NCI-H524 (cell line): ENCODE results near the gene CRIP3.
"Not testable (repeated sequence)": the region's sequence is repeated elsewhere in the genome, so short reads cannot be mapped to it uniquely, and the experiment has no call there.

Experiments used
- DNase-seq, 2 experiments: peaks; one replicate each; lab custom pipeline; 2025; lab: John Stamatoyannopoulos, UW

CRIP3 gene

DNA sequence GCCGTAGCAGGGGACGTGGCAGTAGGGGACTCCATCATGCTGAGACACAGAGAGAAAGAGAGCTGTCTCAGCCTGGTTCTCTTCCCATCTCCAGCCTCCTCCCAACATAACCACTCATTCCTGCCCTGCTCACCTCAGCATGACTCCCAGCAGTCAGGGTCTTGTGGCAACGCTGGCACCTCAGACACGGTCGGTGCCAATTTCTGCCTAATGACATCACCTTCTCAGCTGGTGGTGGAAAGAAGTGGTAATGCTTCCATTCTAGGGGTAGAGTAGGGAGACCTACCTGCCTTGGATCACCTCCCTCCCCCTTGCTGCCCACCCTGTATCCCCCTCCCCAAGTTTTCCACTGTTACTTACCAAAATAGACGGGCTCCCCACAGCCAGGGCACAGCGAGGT is 2.5 kb downstream of the CRIP3 start:
- DNase-seq, result no peak

- DNase-seq, result no peak
These were observed 3.7 kb downstream of the CRIP3 start for GRCh38 chr6:43304882-43305281.

DNA sequence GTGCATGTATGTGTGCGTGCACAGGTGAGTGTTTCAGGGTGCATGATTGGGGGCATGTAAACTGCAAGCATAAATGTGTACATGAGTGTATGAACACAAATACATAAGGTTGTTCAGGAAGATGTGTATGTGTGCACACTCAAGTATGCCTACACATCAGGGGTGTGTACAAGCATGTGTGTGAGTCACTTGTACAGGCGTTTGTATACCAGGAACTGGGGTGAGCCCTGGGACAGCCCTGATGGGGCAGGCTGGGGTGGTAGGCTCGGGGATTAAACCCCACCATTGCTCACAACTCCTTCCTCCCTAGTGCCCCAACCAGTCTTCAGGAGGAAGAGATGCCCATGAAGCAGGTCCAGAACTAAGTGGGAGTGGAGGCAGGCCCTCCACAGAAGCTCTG is 4.3 kb downstream of the CRIP3 start:
- DNase-seq, result no peak

DNA sequence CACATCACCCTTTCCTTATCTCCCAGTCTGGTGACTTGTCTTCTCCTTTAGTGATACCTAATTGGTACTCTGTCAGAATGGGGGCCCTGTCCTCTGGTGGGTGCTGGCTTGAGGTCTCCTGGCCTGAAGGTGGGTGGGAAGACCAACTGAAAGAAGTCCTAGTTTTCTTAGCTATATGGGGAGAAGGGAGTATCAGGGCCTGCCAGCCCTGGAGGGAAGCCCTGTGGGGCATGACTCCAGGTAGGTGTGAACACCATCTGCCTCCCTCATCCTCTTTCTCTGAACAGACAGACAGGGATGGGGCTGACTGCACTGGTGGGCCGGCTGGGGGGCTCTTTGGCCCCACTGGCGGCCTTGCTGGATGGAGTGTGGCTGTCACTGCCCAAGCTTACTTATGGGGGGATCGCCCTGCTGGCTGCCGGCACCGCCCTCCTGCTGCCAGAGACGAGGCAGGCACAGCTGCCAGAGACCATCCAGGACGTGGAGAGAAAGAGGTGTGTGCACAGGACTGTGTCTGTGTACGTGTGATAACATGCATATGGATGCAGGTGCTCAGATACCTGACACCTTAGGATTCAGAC is 4.8 kb downstream of the CRIP3 start:
- no peak for DNase-seq

DNA sequence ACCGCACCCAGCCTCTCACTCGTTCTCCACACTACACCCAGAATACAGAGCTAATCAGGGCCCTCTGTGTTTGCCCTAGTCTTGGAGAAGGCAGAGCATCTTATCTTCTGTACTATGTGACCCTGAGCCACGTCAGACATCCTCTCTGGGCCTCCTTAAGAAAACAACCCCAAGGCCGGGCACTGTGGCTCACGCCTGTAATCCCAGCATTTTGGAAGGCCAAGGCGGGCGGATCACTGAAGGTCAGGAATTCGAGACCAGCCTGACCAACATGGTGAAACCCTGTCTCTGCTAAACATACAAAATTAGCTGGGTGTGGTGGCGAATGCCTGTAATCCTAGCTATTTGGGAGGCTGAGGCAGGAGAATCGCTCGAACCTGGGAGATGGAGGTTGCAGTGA is 5.6 kb downstream of the CRIP3 start:
- not testable (repeated sequence) for DNase-seq

DNA sequence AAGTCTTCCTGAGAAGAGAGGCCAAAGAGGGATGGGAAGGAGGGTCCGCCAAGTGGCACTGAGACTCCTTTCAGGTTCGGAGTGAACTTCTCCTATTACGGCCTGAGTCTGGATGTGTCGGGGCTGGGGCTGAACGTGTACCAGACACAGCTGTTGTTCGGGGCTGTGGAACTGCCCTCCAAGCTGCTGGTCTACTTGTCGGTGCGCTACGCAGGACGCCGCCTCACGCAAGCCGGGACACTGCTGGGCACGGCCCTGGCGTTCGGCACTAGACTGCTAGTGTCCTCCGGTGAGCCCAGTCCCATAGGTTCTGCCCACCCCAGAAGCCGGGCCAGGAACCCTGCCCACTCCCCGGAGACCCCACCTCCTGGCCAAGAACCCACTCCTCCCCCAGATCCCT is 6.5 kb downstream of the CRIP3 start:
- no peak for DNase-seq

GRCh38 chr6:43301081-43301870 is 7.3 kb downstream of the CRIP3 start:
- DNase-seq, result no peak

GRCh38 chr6:43299338-43300293 is 9.0 kb downstream of the CRIP3 start:
- DNase-seq, result no peak

DNA sequence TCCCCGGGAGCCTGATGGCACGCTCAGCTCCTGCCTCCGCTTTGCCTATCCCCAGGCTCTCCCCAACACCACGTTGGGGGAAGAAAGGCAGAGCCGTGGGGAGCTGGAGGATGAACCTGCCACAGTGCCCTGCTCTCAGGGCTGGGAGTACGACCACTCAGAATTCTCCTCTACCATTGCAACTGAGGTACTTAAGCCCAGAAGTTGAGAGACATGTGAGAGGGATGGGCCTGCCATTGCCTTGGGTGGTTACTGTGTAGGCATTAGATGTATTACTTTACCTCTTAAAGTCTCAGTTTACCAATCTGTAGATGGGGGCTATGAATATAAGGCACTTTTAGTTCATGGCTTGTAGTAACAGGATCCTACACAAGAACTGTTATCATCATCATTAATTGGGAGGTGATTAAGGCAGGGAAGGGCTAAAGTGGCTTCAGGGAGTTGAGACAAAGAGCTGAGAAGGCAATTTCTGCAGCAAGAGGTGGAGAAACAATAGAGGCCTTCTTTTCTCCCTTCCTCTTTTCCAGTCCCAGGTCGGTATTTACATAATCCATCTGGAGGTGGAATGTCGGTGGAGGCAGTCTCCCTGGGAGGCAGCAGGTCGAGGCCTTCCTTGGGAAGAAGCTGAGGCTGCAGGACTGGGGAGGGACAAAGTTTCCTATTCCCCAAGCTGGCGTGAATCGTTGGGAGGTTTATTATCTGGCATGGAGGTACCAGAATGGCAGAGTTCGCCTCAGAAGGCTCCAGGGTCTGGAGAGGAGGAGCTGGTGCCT is 9.9 kb downstream of the CRIP3 start:
- no peak for DNase-seq

DNA sequence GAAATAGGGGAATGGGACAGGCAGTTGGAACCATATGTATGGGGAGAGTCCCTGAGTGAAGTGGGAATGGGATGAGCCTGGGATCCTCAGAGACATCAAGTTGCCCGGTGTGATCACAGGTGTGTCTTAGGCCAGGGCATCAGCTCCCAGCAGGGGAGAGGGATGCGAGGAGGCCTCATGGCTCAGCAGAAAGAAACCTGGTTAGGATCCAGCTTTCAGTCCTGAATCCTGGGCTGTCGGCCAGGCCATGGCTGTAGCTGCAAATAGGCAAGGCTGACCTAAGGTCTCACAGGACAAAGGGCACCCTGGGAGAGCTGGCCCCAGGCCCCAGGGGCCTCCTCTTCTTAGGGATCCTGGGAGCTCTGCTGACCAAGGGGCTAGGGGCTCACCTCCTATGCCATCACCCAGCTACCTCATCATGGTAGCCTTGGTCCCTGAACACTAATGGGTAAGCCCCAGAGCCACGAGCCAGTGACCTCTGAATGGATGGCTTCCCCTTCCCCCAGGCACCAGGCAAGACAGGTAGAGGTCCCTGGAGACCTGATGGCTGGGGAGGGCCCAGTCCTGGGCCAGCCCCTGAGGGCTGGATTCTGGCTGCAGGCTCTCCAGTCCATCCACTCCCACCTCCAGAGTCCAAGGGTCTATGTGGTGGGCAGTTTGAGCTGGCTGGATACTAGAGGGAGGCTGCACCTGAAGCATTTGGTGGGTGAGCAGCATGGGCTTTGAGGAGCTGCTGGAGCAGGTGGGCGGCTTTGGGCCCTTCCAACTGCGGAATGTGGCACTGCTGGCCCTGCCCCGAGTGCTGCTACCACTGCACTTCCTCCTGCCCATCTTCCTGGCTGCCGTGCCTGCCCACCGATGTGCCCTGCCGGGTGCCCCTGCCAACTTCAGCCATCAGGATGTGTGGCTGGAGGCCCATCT is 10.7 kb downstream of the CRIP3 start, which contains the start of gene SLC22A7:
Gene SLC22A7, plus strand, starts transcription at position 617 of the 921 bp plus-strand sequence. Its CDS starts 99 bp downstream, at position 716.
- DNase-seq, result no peak

DNA sequence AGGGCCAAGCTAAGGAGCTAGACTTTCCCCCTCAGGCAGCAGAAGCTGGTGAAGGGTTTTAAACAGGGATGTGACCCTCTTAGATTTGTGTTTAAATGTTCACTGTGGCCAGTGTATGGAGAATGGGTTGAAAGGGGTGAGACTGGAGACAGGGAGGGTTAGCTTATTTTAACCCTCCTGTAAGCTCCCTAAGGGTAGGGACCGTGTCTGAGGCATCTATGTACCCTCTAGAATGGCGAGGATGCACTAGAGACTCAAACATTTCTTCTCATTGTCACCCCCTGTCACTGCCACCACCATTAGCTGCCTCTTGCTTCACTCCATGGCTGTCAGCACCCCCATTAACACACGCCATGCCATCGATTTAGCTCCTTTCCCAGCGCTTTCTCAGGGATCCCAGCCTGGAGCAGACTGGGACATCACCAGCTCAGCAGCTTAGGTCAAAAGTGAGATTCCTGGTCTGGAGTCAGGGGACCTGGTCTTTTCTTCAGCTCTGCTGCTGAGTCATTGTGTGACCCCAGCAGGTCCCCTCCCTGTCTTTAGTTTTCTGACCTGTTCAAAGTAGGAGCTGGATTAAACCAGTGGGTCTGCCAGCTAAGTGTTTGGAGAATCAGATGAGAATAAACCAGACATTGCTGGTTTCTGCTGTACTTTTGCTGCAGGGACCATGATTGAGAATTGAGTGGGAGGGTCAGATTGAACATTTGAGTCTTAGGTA is 11.7 kb downstream of the CRIP3 start:
- no peak for DNase-seq

DNA sequence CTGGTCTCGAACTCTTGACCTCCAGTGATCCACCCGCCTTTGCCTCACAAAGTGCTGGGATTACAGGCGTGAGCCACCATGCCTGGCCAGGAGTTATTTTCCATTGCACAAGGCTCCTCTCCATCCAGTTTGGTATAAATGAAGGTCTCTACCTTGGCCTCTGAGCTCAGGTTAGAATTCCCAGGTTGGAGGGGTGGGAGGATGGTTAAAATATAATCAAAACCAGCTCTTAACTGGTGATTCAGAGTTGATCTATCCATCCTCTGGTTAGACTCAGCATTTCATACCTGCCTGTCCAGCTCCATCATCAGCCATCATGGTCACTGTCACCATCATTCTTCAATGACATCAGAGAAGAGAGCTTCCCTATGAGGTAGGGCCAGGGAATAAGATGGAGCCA is 13.2 kb downstream of the CRIP3 start:
- DNase-seq, result no peak

DNA sequence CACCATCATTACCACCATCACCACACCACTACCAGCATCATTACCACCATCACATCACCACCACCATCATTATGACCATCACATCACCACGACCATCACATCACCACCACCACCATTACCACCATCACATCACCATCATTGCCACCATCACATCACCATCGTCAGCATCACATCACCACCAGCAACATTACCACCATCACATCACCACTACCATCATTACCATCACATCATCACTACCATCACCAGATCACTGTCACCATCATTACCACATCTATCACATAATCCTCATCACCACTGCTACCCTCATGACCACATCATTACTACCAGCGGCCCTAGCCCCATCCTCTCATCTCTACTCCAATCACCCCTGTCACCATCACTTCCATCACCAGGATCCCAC is 14.1 kb downstream of the CRIP3 start:
- no peak for DNase-seq

GRCh38 chr6:43293698-43294097 is 14.9 kb downstream of the CRIP3 start:
- no peak for DNase-seq

- DNase-seq, result no peak
These were observed 15.8 kb downstream of the CRIP3 start for GRCh38 chr6:43292763-43293318.

DNA sequence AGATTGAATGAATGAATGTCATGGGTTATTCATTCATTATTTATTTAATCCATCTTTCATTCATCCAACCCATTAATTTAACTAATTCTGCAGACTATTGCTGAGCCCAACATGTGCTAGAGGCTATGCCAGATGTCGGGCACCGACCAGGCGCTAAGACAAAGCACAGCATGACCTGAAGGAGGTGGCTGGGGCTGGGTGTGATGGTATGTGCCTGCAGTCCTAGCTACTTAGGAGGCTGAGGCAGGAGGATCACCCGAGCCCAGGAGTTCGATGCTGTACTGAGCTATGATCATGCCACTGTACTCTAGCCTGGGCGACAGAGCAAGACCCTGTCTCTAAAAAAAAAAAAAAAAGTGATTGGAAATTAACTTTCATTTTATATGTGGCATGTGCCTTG is 16.3 kb downstream of the CRIP3 start:
- DNase-seq, result no peak

GRCh38 chr6:43291708-43292107 is 16.9 kb downstream of the CRIP3 start:
- DNase-seq, result no peak

DNA sequence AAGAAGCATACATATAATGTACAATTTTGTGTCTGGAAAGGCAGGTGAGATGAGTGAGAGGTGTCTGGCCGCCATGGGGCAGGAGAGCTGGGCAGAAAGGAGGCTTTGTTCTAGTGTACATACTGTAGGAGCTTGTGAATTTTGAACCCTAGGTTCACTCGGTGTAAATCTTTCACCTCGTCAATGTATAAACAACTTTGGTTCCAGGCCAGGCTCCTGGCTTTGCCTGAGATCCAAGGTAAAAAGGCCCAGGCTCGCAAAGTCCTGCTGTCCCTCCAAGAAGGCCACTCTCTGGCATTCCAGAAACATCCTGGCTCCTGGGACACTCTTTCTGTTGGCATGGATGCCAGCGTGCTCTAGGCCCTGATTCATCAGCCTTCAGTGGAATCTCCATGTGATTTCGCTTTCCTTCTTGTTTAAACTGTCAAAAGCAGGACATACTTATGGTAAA is 17.7 kb downstream of the CRIP3 start:
- no peak for DNase-seq

DNA sequence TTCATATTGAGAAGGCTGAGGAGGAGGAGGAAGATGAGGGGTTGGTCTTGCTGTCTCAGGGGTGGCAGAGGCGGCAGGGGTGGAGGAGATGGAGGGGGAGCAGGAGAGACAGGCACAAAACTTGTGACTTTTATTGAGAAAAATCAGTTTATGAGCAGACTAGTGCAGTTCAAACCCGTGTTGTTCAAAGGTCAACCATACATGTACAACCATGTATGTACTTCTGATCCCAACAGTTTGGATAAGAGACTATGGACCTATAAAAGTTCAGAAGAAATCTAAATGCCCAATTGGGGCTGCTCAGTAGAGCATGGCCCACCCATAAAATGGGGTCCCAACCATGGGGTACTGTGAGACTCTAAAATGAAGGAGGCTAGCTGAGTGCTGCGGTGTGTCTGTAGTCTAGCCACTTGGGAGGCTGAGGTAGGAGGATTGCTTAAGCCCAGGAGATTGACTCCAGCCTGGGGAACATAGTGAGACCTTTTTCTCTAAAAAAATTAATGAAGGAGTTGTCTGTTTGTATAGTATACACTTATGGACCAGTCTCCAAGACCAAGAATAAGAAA is 18.2 kb downstream of the CRIP3 start:
- DNase-seq, result no peak
